Fibroblast of lung (primary cell): Measurements from ENCODE around the gene CNDP2.

ENCODE experiments used
- CTCF ChIP-seq, 2 donors: IDR thresholded peaks in 1 of 2; conservative IDR thresholded peaks in 1 of 2; 1 replicate in 1 of 2; 2 replicates in 1 of 2; pipeline ENCODE4 v1.5.1; 2011 to 2012; ENCODE audit warnings: low read length in 2 of 2, control low read depth in 1 of 2, inconsistent platforms in 1 of 2, low read depth in 1 of 2, mild to moderate bottlenecking in 1 of 2
- EZH2 ChIP-seq: IDR thresholded peaks from 2 replicates; pipeline ENCODE4 v1.5.1; 2012; ENCODE audit warnings: low read length, control low read depth, mild to moderate bottlenecking; ENCODE audit errors: missing control alignments

DNA sequence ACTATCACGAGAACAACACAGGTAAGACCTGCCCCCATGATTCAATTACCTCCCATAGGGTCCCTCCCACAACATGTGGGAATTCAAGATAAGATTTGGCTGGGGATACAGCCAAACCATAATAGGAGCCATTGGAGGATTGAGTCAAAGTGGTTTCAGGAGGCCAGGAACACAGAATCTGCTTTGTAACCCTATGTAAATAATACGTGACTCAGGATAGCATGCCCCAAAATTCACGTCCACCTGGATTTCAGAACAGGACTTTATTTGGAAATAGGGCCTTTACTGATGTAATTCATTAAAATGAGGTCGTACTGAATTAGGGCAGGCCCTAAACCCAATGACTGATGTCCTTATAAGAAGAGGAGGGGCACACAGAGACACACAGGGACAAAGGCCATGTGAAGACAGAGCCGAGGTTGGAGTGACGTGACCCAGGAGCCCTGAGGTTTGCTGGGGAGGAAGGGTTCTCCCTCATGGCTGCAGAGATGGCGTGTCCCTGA lies 16.0 kb upstream of the CNDP2 start:
- TF ChIP-seq CTCF (conservative IDR thresholded peaks at IDR 0.05 in 1 of 2, IDR thresholded peaks at IDR 0.05 in 1 of 2; ENCODE audit: low read depth in 1 of 2, low read length in 2 of 2) = no peak
- no peak for TF ChIP-seq EZH2
